BLaER1 treated with 17β-estradiol and CSF1 and Interleukin-3, amounts not matched to agents 10 nM and 100 nM (cell line): ENCODE data around the gene NFATC3.

Experiments used
- H3K27ac ChIP-seq, 11 experiments: shearing (Covaris generic); formaldehyde crosslinking; 2 replicates each; pipeline ENCODE4 v1.8.1; 2022
- H3K27me3 ChIP-seq, 11 experiments: shearing (Covaris generic); formaldehyde crosslinking; 2 replicates each; pipeline ENCODE4 v1.8.1; 2022
- H3K36me3 ChIP-seq, 11 experiments: shearing (Covaris generic); formaldehyde crosslinking; 2 replicates each; pipeline ENCODE4 v1.8.1; 2022
- H3K4me1 ChIP-seq, 10 experiments: shearing (Covaris generic); formaldehyde crosslinking; 2 replicates each; pipeline ENCODE4 v1.8.1; 2022
- H3K4me2 ChIP-seq, 11 experiments: shearing (Covaris generic); formaldehyde crosslinking; 2 replicates each; pipeline ENCODE4 v1.8.1; 2022
- H3K4me3 ChIP-seq, 10 experiments: shearing (Covaris generic); formaldehyde crosslinking; 2 replicates each; pipeline ENCODE4 v1.8.1; 2022
- H3K9ac ChIP-seq, 11 experiments: shearing (Covaris generic); formaldehyde crosslinking; 2 replicates each; pipeline ENCODE4 v1.8.1; 2022
- H3K9me3 ChIP-seq, 11 experiments: shearing (Covaris generic); formaldehyde crosslinking; replicated peaks in 1 of 11; 2 replicates each; pipeline ENCODE4 v1.8.1; 2022
- H4K20me1 ChIP-seq, 11 experiments: shearing (Covaris generic); formaldehyde crosslinking; 2 replicates each; pipeline ENCODE4 v1.8.1; 2022
- Cebpa-rat ChIP-seq, 11 experiments: shearing (Covaris generic); IDR thresholded peaks; 2 replicates each; pipeline ENCODE4 v1.8.1; 2022

Gene NFATC3

GRCh38 chr16:68059804-68060203, 25.4 kb upstream of the NFATC3 start:
- no peak for TF ChIP-seq Cebpa-rat (IDR thresholded peaks at IDR 0.05)
- Histone ChIP-seq H3K9me3 (no peaks in the 10 kb centered on the region), H3K27ac (no peak overlapping the region), H4K20me1 (peaks cover 0 to 18% (median 6%) of the 10 kb centered on the region in 11 experiments; a peak in 6 of 22 replicates), H3K9ac (no peak overlapping the region), H3K4me2 (no peak overlapping the region), H3K4me3 (no peak overlapping the region), H3K4me1 (peaks cover 16 to 31% (median 21%) of the 10 kb centered on the region in 10 experiments), H3K36me3 (peaks cover 37 to 80% (median 68%) of the 10 kb centered on the region in 11 experiments), H3K27me3 (no peaks in the 10 kb centered on the region)

- Histone ChIP-seq H3K9me3 (no peaks in the 10 kb centered on the region), H3K9ac (peak overlapping the region in 6 of 11 experiments; percentile 12 to 62 (median 22); a peak in 5 of 22 replicates), H3K4me2 (peak overlapping the region; percentile 45 to 66 (median 53)), H3K27me3 (no peaks in the 10 kb centered on the region), H4K20me1 (peaks cover 0 to 23% (median 6%) of the 10 kb centered on the region in 11 experiments; a peak in 8 of 22 replicates), H3K4me1 (peaks cover 16 to 33% (median 22%) of the 10 kb centered on the region in 10 experiments), H3K4me3 (no peak overlapping the region), H3K36me3 (peaks cover 32 to 81% (median 67%) of the 10 kb centered on the region in 11 experiments), H3K27ac (peak overlapping the region in 7 of 11 experiments; percentile 9 to 47 (median 41); a peak in 9 of 22 replicates)
- no peak for TF ChIP-seq Cebpa-rat (IDR thresholded peaks at IDR 0.05)
These were observed 23.8 kb upstream of the NFATC3 start for GRCh38 chr16:68061396-68061795.

GRCh38 chr16:68062910-68063393, 22.2 kb upstream of the NFATC3 start:
- Histone ChIP-seq H3K27ac (no peak overlapping the region), H3K27me3 (no peaks in the 10 kb centered on the region), H3K4me2 (no peak overlapping the region), H4K20me1 (peaks cover 0 to 23% (median 6%) of the 10 kb centered on the region in 11 experiments; a peak in 8 of 22 replicates), H3K9ac (no peak overlapping the region), H3K9me3 (no peaks in the 10 kb centered on the region), H3K4me1 (peaks cover 16 to 33% (median 22%) of the 10 kb centered on the region in 10 experiments), H3K4me3 (no peak overlapping the region), H3K36me3 (peaks cover 31 to 82% (median 67%) of the 10 kb centered on the region in 11 experiments)
- TF ChIP-seq Cebpa-rat (IDR thresholded peaks at IDR 0.05) = no peak

GRCh38 chr16:68064791-68065365, 20.3 kb upstream of the NFATC3 start:
- Histone ChIP-seq H3K9me3 (no peaks in the 10 kb centered on the region), H3K36me3 (peaks cover 23 to 76% (median 59%) of the 10 kb centered on the region in 11 experiments), H3K27ac (no peak overlapping the region), H3K27me3 (no peaks in the 10 kb centered on the region), H3K4me1 (peaks cover 23 to 39% (median 30%) of the 10 kb centered on the region in 10 experiments), H3K9ac (0 out of 22 replicates have a peak overlapping the region, but pooled peaks of 1 of the 11 experiments have one; percentile 39), H3K4me3 (no peak overlapping the region), H3K4me2 (peak overlapping the region in 2 of 11 experiments; percentile 7 to 17; a peak in 2 of 22 replicates), H4K20me1 (peaks cover 0 to 34% (median 11%) of the 10 kb centered on the region in 11 experiments; a peak in 11 of 22 replicates)
- no peak for TF ChIP-seq Cebpa-rat (IDR thresholded peaks at IDR 0.05)

GRCh38 chr16:68065716-68066305, 19.4 kb upstream of the NFATC3 start:
- H4K20me1 ChIP-seq = peaks cover 0 to 44% (median 18%) of the 10 kb centered on the region in 11 experiments; a peak in 11 of 22 replicates
- H3K9ac ChIP-seq = 0 out of 22 replicates have a peak overlapping the region, but pooled peaks of 1 of the 11 experiments have one; percentile 39
- H3K36me3 ChIP-seq = peaks cover 18 to 67% (median 50%) of the 10 kb centered on the region in 11 experiments
- H3K4me3 ChIP-seq = no peak overlapping the region
- no peak overlapping the region for H3K27ac ChIP-seq
- peaks cover 29 to 39% (median 33%) of the 10 kb centered on the region in 10 experiments for H3K4me1 ChIP-seq
- H3K9me3 ChIP-seq = no peaks in the 10 kb centered on the region
- no peak overlapping the region for H3K4me2 ChIP-seq
- no peak for TF ChIP-seq Cebpa-rat (IDR thresholded peaks at IDR 0.05)
- H3K27me3 ChIP-seq = no peaks in the 10 kb centered on the region

- TF ChIP-seq Cebpa-rat (IDR thresholded peaks at IDR 0.05) = no peak
- no peak overlapping the region for H3K4me3 ChIP-seq
- H3K27ac ChIP-seq = no peak overlapping the region
- H3K4me1 ChIP-seq = peaks cover 29 to 39% (median 33%) of the 10 kb centered on the region in 10 experiments
- H4K20me1 ChIP-seq = peaks cover 0 to 43% (median 14%) of the 10 kb centered on the region in 11 experiments; a peak in 11 of 22 replicates
- H3K4me2 ChIP-seq = no peak overlapping the region
- H3K9ac ChIP-seq = no peak overlapping the region
- peaks cover 23 to 72% (median 51%) of the 10 kb centered on the region in 11 experiments for H3K36me3 ChIP-seq
- no peaks in the 10 kb centered on the region for H3K27me3 ChIP-seq
- no peaks in the 10 kb centered on the region for H3K9me3 ChIP-seq
These were observed 18.4 kb upstream of the NFATC3 start for GRCh38 chr16:68066763-68067162.

- Histone ChIP-seq H3K4me3 (no peak overlapping the region), H3K4me2 (peak overlapping the region in 4 of 11 experiments; percentile 89 to 94 (median 94); a peak in 5 of 22 replicates), H4K20me1 (peaks cover 0 to 60% (median 19%) of the 10 kb centered on the region in 11 experiments; a peak in 11 of 22 replicates), H3K36me3 (peaks cover 35 to 76% (median 53%) of the 10 kb centered on the region in 11 experiments), H3K27me3 (peaks cover 0 to 8% (median 0%) of the 10 kb centered on the region in 11 experiments; a peak in 5 of 22 replicates), H3K9me3 (no peaks in the 10 kb centered on the region), H3K4me1 (peaks cover 47 to 57% (median 50%) of the 10 kb centered on the region in 10 experiments), H3K9ac (no peak overlapping the region), H3K27ac (no peak overlapping the region)
- TF ChIP-seq Cebpa-rat (IDR thresholded peaks at IDR 0.05) = no peak
These were observed 16.2 kb upstream of the NFATC3 start for GRCh38 chr16:68068926-68069325.

- no peak for TF ChIP-seq Cebpa-rat (IDR thresholded peaks at IDR 0.05)
- no peaks in the 10 kb centered on the region for H3K9me3 ChIP-seq
- peaks cover 35 to 71% (median 55%) of the 10 kb centered on the region in 11 experiments for H3K36me3 ChIP-seq
- peak overlapping the region in 6 of 11 experiments; percentile 3 to 69 (median 60); a peak in 9 of 22 replicates for H3K27ac ChIP-seq
- peaks cover 55 to 62% (median 56%) of the 10 kb centered on the region in 10 experiments for H3K4me1 ChIP-seq
- H3K9ac ChIP-seq = peak overlapping the region in 4 of 11 experiments; percentile 10 to 39 (median 24); a peak in 6 of 22 replicates
- peak overlapping the region in 3 of 10 experiments; percentile 10 to 30 (median 19); a peak in 1 of 20 replicates for H3K4me3 ChIP-seq
- H3K27me3 ChIP-seq = peaks cover 0 to 8% (median 0%) of the 10 kb centered on the region in 11 experiments; a peak in 5 of 22 replicates
- H4K20me1 ChIP-seq = peaks cover 0 to 61% (median 19%) of the 10 kb centered on the region in 11 experiments; a peak in 11 of 22 replicates
- peak overlapping the region; percentile 89 to 98 (median 95) for H3K4me2 ChIP-seq
These were observed 15.5 kb upstream of the NFATC3 start for GRCh38 chr16:68069511-68070248.
